T-cell (primary cell): ENCODE measurements around the gene ZFAND2A. TPM values are rescaled to one million over a fixed set of nuclear protein-coding genes. Genes with fewer than 3 reads are reported as not detected.
"Not testable (repeated sequence)": the region's sequence is repeated elsewhere in the genome, so short reads cannot be mapped to it uniquely, and the experiment has no call there.

Source experiments
- ATAC-seq, 4 experiments: fragments of 200-7000 bp in 3 of 4; fragments of 150-1000 bp in 1 of 4; cut with Tn5 transposase; replicated peaks in 1 of 4; 1 replicate in 3 of 4; 2 replicates in 1 of 4; pipeline ENCODE4 v1.10.0; 2021; ENCODE audit warnings: moderate library complexity in 3 of 4, mild to moderate bottlenecking in 2 of 4, moderate number of reproducible peaks in 1 of 4
- CTCF ChIA-PET, 2 donors: fragments of 300-600 bp; sonication (Branson Sonifier 250); formaldehyde crosslinking; loops; one replicate each; lab custom pipeline; 2022; ENCODE audit warnings: antibody characterized with exemption in 2 of 2; lab: Charles Lee
- POLR2A ChIA-PET, 2 donors: fragments of 300-600 bp; sonication (Branson Sonifier 250); formaldehyde crosslinking; loops; one replicate each; lab custom pipeline; 2022; ENCODE audit warnings: antibody characterized with exemption in 2 of 2; lab: Charles Lee
- DNase-seq, 35 experiments: peaks; one replicate each; pipeline versions ENCODE4 v3.0.0 to v3.0.0-alpha.2; 2013 to 2023
- H3K27ac ChIP-seq: one replicate; pipeline ENCODE4 v1.5.1; 2013; ENCODE audit warnings: low read length
- H3K27me3 ChIP-seq, 2 experiments: replicated peaks in 1 of 2; 1 replicate in 1 of 2; 2 replicates in 1 of 2; pipeline versions ENCODE4 v1.6.1 to v1.7.0; 2013; ENCODE audit warnings: low read length in 1 of 2, mixed read lengths in 1 of 2; ENCODE audit not compliant: control insufficient read depth in 2 of 2, insufficient read depth in 2 of 2; ENCODE audit errors: extremely low read depth in 1 of 2
- H3K36me3 ChIP-seq, 2 donors: 1 replicate in 1 of 2; 2 replicates in 1 of 2; pipeline versions ENCODE4 v1.6.1 to v1.7.0; 2013; ENCODE audit warnings: low read length in 1 of 2; ENCODE audit not compliant: control insufficient read depth in 2 of 2, insufficient read depth in 1 of 2; ENCODE audit errors: extremely low read depth in 1 of 2
- H3K4me1 ChIP-seq, 2 experiments: 1 replicate in 1 of 2; 2 replicates in 1 of 2; pipeline versions ENCODE4 v1.6.1 to v1.7.0; 2013; ENCODE audit warnings: low read length in 2 of 2, mixed read lengths in 1 of 2; ENCODE audit not compliant: insufficient read depth in 2 of 2, control insufficient read depth in 1 of 2; ENCODE audit errors: extremely low read depth in 1 of 2
- H3K4me3 ChIP-seq, 2 donors: 1 replicate in 1 of 2; 2 replicates in 1 of 2; pipeline versions ENCODE4 v1.5.1 to v1.7.0; 2013; ENCODE audit warnings: mild to moderate bottlenecking in 2 of 2, low read length in 1 of 2, moderate library complexity in 1 of 2; ENCODE audit not compliant: control insufficient read depth in 1 of 2; ENCODE audit errors: extremely low read depth in 1 of 2
- H3K9me3 ChIP-seq: 2 replicates; pipeline ENCODE4 v1.7.0; 2013
- H3K27ac Mint-ChIP-seq, 2 donors: one replicate each; pipeline ENCODE4 v1.8.0; 2020 to 2021; ENCODE audit warnings: mild to moderate bottlenecking in 2 of 2, mixed read lengths in 2 of 2
- H3K27me3 Mint-ChIP-seq, 2 donors: one replicate each; pipeline ENCODE4 v1.8.0; 2021 to 2022; ENCODE audit warnings: mixed read lengths in 2 of 2
- H3K36me3 Mint-ChIP-seq: one replicate; pipeline ENCODE4 v1.8.0; 2021; ENCODE audit warnings: mixed read lengths
- H3K4me1 Mint-ChIP-seq, 3 donors: one replicate each; pipeline ENCODE4 v1.8.0; 2020 to 2022; ENCODE audit warnings: mixed read lengths in 3 of 3, mild to moderate bottlenecking in 1 of 3
- H3K4me3 Mint-ChIP-seq, 3 donors: one replicate each; pipeline ENCODE4 v1.8.0; 2020 to 2022; ENCODE audit warnings: mild to moderate bottlenecking in 3 of 3, mixed read lengths in 3 of 3, moderate library complexity in 3 of 3
- H3K9me3 Mint-ChIP-seq, 3 donors: one replicate each; pipeline ENCODE4 v1.8.0; 2020 to 2022; ENCODE audit warnings: mixed read lengths in 3 of 3
- WGBS: methylation state at CpG from one replicate; pipeline ENCODE4 v1.1.5; 2013; ENCODE audit warnings: missing lambda C conversion rate; ENCODE audit not compliant: insufficient coverage; 5-methylcytosine and 5-hydroxymethylcytosine counted together
- total RNA-seq, 35 experiments: library from RNA in 6 of 35; stranded (reverse) in 6 of 35; fragments of 120-200 nt in 1 of 35; gene quantifications; one replicate each; pipeline versions ENCODE4 v1.2.1 to v1.2.4 and lab custom pipeline; 2013 to 2026

ZFAND2A gene, protein sequence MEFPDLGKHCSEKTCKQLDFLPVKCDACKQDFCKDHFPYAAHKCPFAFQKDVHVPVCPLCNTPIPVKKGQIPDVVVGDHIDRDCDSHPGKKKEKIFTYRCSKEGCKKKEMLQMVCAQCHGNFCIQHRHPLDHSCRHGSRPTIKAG
- 10 to 100 TPM; 26.6 to 77.3 (median 30.1) TPM for total RNA-seq
- 35.6 TPM for total RNA-seq (2013)
- total RNA-seq (lab: John Stamatoyannopoulos, UW) = 13.4 to 41.6 (median 20.7) reads per million in 29 experiments

DNA sequence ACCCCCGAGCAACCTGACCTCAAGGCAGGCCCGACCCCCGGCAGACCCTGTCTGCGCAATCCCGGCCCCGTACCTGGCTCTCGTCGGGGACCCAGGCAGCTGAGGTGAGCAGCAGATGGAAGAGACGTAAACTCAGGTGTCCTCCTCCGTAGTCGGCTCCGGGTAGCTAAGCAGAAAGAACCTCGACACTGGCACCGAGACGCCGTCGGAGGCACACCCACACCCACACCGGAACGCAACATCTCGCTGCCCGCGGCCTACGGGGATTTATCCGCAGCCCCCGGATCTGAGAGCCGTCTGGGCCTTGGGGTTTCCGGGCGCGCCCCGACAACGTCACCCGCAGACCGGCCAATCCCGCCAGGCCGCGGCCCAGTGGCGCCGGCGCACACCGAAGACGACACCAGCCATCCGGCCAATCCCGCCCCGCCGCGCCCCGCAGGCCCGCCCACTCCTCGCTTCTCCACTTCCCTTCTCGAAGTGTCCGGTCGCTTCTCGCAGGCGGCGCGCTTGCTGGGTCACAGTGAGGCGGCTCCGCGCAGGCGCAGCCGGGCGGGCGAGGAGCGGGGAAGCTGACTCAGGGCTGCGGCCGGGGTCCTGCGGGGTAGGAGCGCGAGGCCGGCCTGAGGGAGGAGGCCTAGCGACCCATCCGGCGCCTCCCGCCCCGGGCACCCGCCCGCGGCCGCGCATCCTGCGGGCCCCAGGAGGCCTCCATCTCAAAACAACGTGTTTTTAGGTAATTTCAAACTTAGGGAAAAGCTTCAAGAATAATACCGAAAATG is at the start of gene ZFAND2A:
Gene ZFAND2A, minus strand, starts transcription at position 306 of the 779 bp plus-strand sequence. CDS start 1,984 bp downstream, outside the sequence.
- Histone ChIP-seq H3K4me3 (peak within 1 kb of the TSS; percentile 78 to 100), H3K27me3 (no peaks in the 10 kb centered on the region), H3K4me1 (peaks cover 8 to 29% of the 10 kb centered on the region in 2 experiments), H3K9me3 (no peaks in the 10 kb centered on the region), H3K36me3 (peaks cover 0 to 30% of the 10 kb centered on the region in 2 donors), H3K27ac (peak within 1 kb of the TSS; percentile 88)
- peaks cover 13% of the 10 kb centered on the region for H3K36me3 Mint-ChIP-seq
- POLR2A ChIA-PET = interaction anchor here in 1 of 2 donors (1.0 kb wide), 1 partner anchor 22 kb away, joined by 6 read pairs; a partner anchor contains a TSS
- H3K4me1 Mint-ChIP-seq = peaks cover 22 to 31% (median 25%) of the 10 kb centered on the region in 3 donors
- H3K27ac Mint-ChIP-seq = peak within 1 kb of the TSS; percentile 88 to 89
- under 1% methylated on average over 82 of the region's 83 CpGs for WGBS
- peak within 1 kb of the TSS; percentile 80 to 87 (median 86) for H3K4me3 Mint-ChIP-seq
- peak; percentile 97 to 99 (median 98) for ATAC-seq
- CTCF ChIA-PET = interaction anchor here in 1 of 2 donors (1.9 kb wide), 1 partner anchor 22 kb away, joined by 5 read pairs; a partner anchor contains a TSS
- H3K9me3 Mint-ChIP-seq = no peaks in the 10 kb centered on the region
- peak; percentile 94 to 99 (median 98) for DNase-seq
- H3K27me3 Mint-ChIP-seq = no peaks in the 10 kb centered on the region

DNA sequence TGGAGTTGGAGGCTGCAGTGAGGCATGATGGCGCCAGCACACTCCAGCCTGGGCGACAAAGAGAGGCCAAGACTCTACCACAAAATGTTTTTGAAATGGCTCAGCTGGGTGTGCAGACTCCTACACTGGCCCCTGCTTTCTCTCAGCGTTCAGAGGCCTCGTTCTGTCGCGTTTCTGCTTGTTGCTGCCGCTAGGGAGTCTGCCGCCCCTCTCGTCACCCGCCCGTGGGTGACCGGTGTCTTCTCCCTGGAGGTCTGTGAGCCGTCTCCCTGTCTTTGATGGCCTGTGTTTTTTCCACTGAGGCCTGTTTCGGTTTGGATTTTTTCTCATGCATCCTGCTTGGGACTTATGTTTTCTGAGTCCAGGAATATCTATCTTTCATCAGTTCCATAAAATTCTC is 49.1 kb upstream of the ZFAND2A start:
- Mint-ChIP-seq H3K4me3 (no peak overlapping the region), H3K27ac (no peak overlapping the region), H3K4me1 (no peaks in the 10 kb centered on the region), H3K36me3 (no peaks in the 10 kb centered on the region), H3K27me3 (peaks cover 31 to 42% of the 10 kb centered on the region in 2 donors), H3K9me3 (no peaks in the 10 kb centered on the region)
- Histone ChIP-seq H3K9me3 (no peaks in the 10 kb centered on the region), H3K4me3 (no peak overlapping the region), H3K36me3 (no peaks in the 10 kb centered on the region), H3K4me1 (no peaks in the 10 kb centered on the region), H3K27ac (no peak overlapping the region), H3K27me3 (peaks cover 2 to 45% of the 10 kb centered on the region in 2 experiments)
- ChIA-PET CTCF (no interaction called here), POLR2A (no interaction called here)
- WGBS = 80% methylated on average over 14 of the region's 14 CpGs
- no peak for ATAC-seq
- DNase-seq = no peak

DNA sequence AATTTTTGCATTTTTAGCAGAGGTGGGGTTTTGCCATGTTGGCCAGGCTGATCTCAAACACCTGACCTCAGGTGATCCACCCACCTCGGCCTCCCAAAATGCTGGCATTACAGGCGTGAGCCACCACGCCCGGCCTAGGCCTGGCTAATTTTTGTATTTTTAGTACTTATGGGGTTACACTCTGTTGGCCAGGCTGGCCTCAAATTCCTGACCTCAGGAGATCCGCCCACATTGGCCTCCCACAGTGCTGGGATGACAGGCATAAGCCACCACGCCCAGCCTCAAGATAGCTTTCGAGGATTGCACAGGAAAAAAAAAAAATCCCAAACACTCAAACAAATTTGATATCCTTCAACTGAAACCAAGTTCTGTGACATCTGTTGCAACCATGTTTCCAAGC is 45.7 kb upstream of the ZFAND2A start:
- H3K4me3 Mint-ChIP-seq, CTCF ChIA-PET, H3K4me3 ChIP-seq, H3K36me3 ChIP-seq, DNase-seq, POLR2A ChIA-PET, H3K9me3 ChIP-seq, H3K27ac Mint-ChIP-seq, H3K27ac ChIP-seq, H3K4me1 ChIP-seq, H3K36me3 Mint-ChIP-seq, H3K9me3 Mint-ChIP-seq, H3K4me1 Mint-ChIP-seq, ATAC-seq: not testable (repeated sequence)
- 87% methylated on average over 6 of the region's 7 CpGs for WGBS
- peaks cover 26 to 34% of the 10 kb centered on the region in 2 donors for H3K27me3 Mint-ChIP-seq
- peaks cover 0 to 38% of the 10 kb centered on the region in 2 experiments for H3K27me3 ChIP-seq

DNA sequence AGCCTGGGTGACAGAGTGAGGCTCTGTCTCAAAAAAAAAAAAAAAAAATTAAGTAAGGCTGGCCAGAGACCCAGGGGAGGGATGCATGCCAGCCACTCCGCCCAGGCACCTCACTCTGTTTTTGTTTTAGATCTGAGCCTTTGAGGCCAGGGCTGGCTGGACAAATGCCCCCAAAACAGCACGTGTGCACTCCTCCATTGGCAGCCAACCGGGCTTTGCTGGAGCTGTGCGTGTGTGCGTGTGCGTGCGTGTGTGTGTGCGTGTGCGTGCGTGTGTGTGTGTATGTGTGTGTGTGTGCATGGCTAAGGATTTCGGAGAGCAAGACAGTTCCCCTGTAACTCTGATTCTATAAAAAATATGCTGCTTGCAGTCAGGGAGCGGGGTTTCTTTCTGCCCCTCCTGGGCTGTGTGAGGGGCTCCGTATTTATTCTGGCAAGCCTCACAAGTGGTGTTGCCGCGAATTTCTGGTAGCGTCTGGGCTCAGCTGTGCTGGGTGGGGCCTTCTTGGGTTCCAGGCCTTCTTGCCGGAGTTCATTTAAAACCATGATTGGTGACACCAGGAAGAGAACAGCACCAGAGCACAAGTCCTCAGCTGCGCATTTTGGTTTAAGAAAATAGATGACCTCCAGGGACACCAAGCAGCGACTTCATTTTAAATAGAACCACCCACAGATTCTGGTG is 44.6 kb upstream of the ZFAND2A start:
- Histone ChIP-seq H3K36me3 (no peaks in the 10 kb centered on the region), H3K4me3 (no peak overlapping the region), H3K27ac (no peak overlapping the region), H3K27me3 (peaks cover 0 to 36% of the 10 kb centered on the region in 2 experiments), H3K9me3 (no peaks in the 10 kb centered on the region), H3K4me1 (no peaks in the 10 kb centered on the region)
- Mint-ChIP-seq H3K36me3 (no peaks in the 10 kb centered on the region), H3K27ac (no peak overlapping the region), H3K4me3 (no peak overlapping the region), H3K27me3 (peaks cover 20 to 23% of the 10 kb centered on the region in 2 donors), H3K9me3 (no peaks in the 10 kb centered on the region), H3K4me1 (no peaks in the 10 kb centered on the region)
- 63% methylated on average over 7 of the region's 19 CpGs for WGBS
- ATAC-seq = no peak
- ChIA-PET CTCF (no interaction called here), POLR2A (no interaction called here)
- DNase-seq = no peak

DNA sequence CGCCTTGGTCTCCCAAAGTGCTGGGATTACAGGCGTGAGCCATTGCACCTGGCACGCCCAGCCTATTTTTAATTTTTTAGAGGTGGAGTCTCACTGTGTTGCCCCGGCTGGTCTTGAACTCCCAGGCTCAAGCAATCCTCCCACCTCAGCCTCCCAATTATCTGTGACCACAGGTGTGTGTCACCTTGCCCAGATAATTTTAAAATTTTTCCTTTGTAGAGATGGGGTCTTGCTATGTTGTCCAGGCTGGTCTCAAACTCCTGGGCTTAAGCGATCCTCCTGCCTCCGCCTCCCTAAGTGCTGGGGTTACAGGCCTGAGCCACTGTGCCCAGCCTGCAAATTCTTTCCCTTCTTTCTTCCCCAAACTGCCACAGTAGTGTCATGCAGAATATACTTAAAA is 42.9 kb upstream of the ZFAND2A start:
- POLR2A ChIA-PET = not testable (repeated sequence)

DNA sequence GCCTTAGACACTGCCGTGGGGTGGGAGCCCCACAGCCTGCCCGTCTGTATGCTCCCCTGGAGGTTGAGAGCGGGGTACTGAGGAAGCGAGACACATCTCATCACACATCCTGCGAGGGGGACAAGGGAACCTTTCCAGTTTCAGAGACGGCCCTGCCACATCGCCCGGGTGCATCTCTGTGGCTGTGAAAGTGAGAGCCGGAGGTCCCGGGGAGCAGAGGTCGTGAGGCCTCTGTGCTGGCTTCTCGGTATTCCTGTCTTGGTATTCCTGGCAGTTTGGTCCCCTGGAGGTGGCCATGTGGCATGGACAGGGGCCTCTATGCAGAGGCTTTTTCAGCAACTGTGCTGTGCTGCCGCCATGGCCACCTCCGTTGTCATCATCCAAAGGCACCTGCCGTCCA is 41.9 kb upstream of the ZFAND2A start:
- Histone ChIP-seq H3K27me3 (peaks cover 0 to 31% of the 10 kb centered on the region in 2 experiments), H3K36me3 (no peaks in the 10 kb centered on the region), H3K4me1 (no peaks in the 10 kb centered on the region), H3K4me3 (no peak overlapping the region), H3K9me3 (no peaks in the 10 kb centered on the region), H3K27ac (no peak overlapping the region)
- Mint-ChIP-seq H3K27me3 (peaks cover 10 to 12% of the 10 kb centered on the region in 2 donors), H3K9me3 (no peaks in the 10 kb centered on the region), H3K4me1 (no peaks in the 10 kb centered on the region), H3K4me3 (no peak overlapping the region), H3K36me3 (no peaks in the 10 kb centered on the region), H3K27ac (no peak overlapping the region)
- DNase-seq (no peak), ATAC-seq (no peak)
- ChIA-PET CTCF (no interaction called here), POLR2A (no interaction called here)
- WGBS = 81% methylated on average over 11 of the region's 15 CpGs

More for the DNA sequence above, 42.9 kb upstream of the ZFAND2A start:
- WGBS = no CpG with 5 or more reads among the region's 6 CpGs
- not testable (repeated sequence) for H3K27ac ChIP-seq, H3K36me3 Mint-ChIP-seq, H3K36me3 ChIP-seq, H3K4me1 Mint-ChIP-seq, H3K4me1 ChIP-seq, H3K9me3 Mint-ChIP-seq, H3K4me3 Mint-ChIP-seq, DNase-seq, H3K4me3 ChIP-seq, ATAC-seq, H3K27ac Mint-ChIP-seq, H3K9me3 ChIP-seq
- H3K27me3 Mint-ChIP-seq = peaks cover 10 to 12% of the 10 kb centered on the region in 2 donors
- CTCF ChIA-PET = interaction anchor here in 1 of 2 donors (0.7 kb wide), 1 partner anchor 248 kb away, joined by 4 read pairs; no protein-coding TSS in a partner anchor
- H3K27me3 ChIP-seq = peaks cover 0 to 28% of the 10 kb centered on the region in 2 experiments
